Prostate gland (tissue), 2 donors: ENCODE data around the gene FAM50A. TPM values are rescaled to one million over a fixed set of nuclear protein-coding genes. Genes with fewer than 3 reads are reported as not detected.

ENCODE experiments used
- DNase-seq: peaks from one replicate; pipeline ENCODE4 v3.0.0-alpha.2; 2019; ENCODE audit warnings: low spot score
- H3K27ac ChIP-seq, 2 donors: fragments of 200-600 bp; sonication (generic); 2 replicates each; pipeline ENCODE4 v1.5.1; 2017 to 2019
- H3K27me3 ChIP-seq: fragments of 200-600 bp; sonication (generic); replicated peaks from 2 replicates; pipeline ENCODE4 v1.5.1; 2019; ENCODE audit not compliant: insufficient read depth
- H3K36me3 ChIP-seq, 2 donors: fragments of 200-600 bp; sonication (generic); 1 replicate in 1 of 2; 2 replicates in 1 of 2; pipeline versions ENCODE4 v1.5.1 to v1.8.1; 2017 to 2019
- H3K4me1 ChIP-seq: fragments of 200-600 bp; sonication (generic); replicated peaks from 2 replicates; pipeline ENCODE4 v1.5.1; 2019
- H3K4me3 ChIP-seq, 2 donors: fragments of 200-600 bp; sonication (generic); 2 replicates each; pipeline ENCODE4 v1.5.1; 2017 to 2019
- H3K9me3 ChIP-seq: fragments of 200-600 bp; sonication (generic); 2 replicates; pipeline ENCODE4 v1.5.1; 2017
- CTCF ChIP-seq, 4 experiments: fragments of 200-600 bp in 2 of 4; fragments of 450-650 bp in 2 of 4; sonication (generic) in 2 of 4; IDR thresholded peaks; 1 replicate in 3 of 4; 2 replicates in 1 of 4; pipeline ENCODE4 v1.5.1; 2016 to 2019; ENCODE audit warnings: antibody characterized with exemption in 4 of 4, mild to moderate bottlenecking in 2 of 4, moderate library complexity in 2 of 4
- POLR2A ChIP-seq: fragments of 450-650 bp; IDR thresholded peaks from one replicate; pipeline ENCODE4 v1.6.1; 2016; ENCODE audit warnings: antibody characterized with exemption, mild to moderate bottlenecking
- POLR2AphosphoS5 ChIP-seq: sonication (generic); formaldehyde crosslinking; IDR thresholded peaks from one replicate; pipeline ENCODE4 v1.6.1; 2017; ENCODE audit warnings: antibody characterized with exemption
- WGBS: methylation state at CpG from one replicate; pipeline ENCODE4 v1.1.5; 2018; 5-methylcytosine and 5-hydroxymethylcytosine counted together
- intact Hi-C: fragments of 100-400 bp; cut with DNase I; formaldehyde crosslinking; loops from one replicate; pipeline ENCODE4 v1.14.2; 2022
- total RNA-seq, 2 donors: library from RNA; depleted of rRNA; stranded (reverse); fragments of >200 nt; gene quantifications; one replicate each; pipeline ENCODE4 v1.1.0, GENCODE V29; 2016

FAM50A gene
- total RNA-seq, 2 donors from 2014 or later, result 32.9 to 35.8 TPM

GRCh38 chrX:154471839-154472684, 28.1 kb downstream of the FAM50A start:
- no peaks in the 10 kb centered on the region for H3K36me3 ChIP-seq

GRCh38 chrX:154472685-154473632, 29.0 kb downstream of the FAM50A start:
- no peak for DNase-seq
- no peak overlapping the region for H3K27ac ChIP-seq
- intact Hi-C loops, result no loop called here
- H3K27me3 ChIP-seq, result no peaks in the 10 kb centered on the region
- WGBS, result 77% methylated on average over 22 of the region's 28 CpGs
- no peak overlapping the region for H3K4me3 ChIP-seq
- TF ChIP-seq CTCF (IDR thresholded peaks at IDR 0.05) (no peak), POLR2AphosphoS5 (no peak), POLR2A (no peak)
- H3K36me3 ChIP-seq, result no peaks in the 10 kb centered on the region
- H3K9me3 ChIP-seq, result no peaks in the 10 kb centered on the region
- no peaks in the 10 kb centered on the region for H3K4me1 ChIP-seq

More at GRCh38 chrX:154471839-154472684, 28.1 kb downstream of the FAM50A start:
- Histone ChIP-seq H3K9me3 (no peaks in the 10 kb centered on the region), H3K4me3 (no peak overlapping the region), H3K4me1 (no peaks in the 10 kb centered on the region), H3K27ac (no peak overlapping the region), H3K27me3 (no peaks in the 10 kb centered on the region)
- DNase-seq, result no peak
- TF ChIP-seq CTCF (IDR thresholded peaks at IDR 0.05) (no peak), POLR2A (no peak), POLR2AphosphoS5 (no peak)
- intact Hi-C loops, result no loop called here
- 81% methylated on average over 22 of the region's 23 CpGs for WGBS

- H3K4me1 ChIP-seq, result no peaks in the 10 kb centered on the region
- WGBS, result 61% methylated on average over 2 of the region's 7 CpGs
- H3K36me3 ChIP-seq, result no peaks in the 10 kb centered on the region
- DNase-seq, result no peak
- H3K4me3 ChIP-seq, result no peak overlapping the region
- intact Hi-C loops, result no loop called here
- H3K27ac ChIP-seq, result no peak overlapping the region
- H3K9me3 ChIP-seq, result no peaks in the 10 kb centered on the region
- H3K27me3 ChIP-seq, result no peaks in the 10 kb centered on the region
- TF ChIP-seq CTCF (IDR thresholded peaks at IDR 0.05) (no peak), POLR2A (no peak), POLR2AphosphoS5 (no peak)
Observed at GRCh38 chrX:154473683-154474082, 29.7 kb downstream of the FAM50A start.

GRCh38 chrX:154476821-154477220, 32.9 kb downstream of the FAM50A start:
- H3K4me3 ChIP-seq, result no peak overlapping the region
- no peaks in the 10 kb centered on the region for H3K27me3 ChIP-seq
- H3K36me3 ChIP-seq, result no peaks in the 10 kb centered on the region
- H3K9me3 ChIP-seq, result no peaks in the 10 kb centered on the region
- no peak for TF ChIP-seq POLR2AphosphoS5
- no peak for TF ChIP-seq POLR2A
- TF ChIP-seq CTCF (IDR thresholded peaks at IDR 0.05), result no peak
- H3K27ac ChIP-seq, result no peak overlapping the region
- intact Hi-C loops, result no loop called here
- DNase-seq, result no peak
- H3K4me1 ChIP-seq, result no peaks in the 10 kb centered on the region
- 87% methylated on average over 8 of the region's 8 CpGs for WGBS
